ENCODE results near the gene POLR2E.

DNA sequence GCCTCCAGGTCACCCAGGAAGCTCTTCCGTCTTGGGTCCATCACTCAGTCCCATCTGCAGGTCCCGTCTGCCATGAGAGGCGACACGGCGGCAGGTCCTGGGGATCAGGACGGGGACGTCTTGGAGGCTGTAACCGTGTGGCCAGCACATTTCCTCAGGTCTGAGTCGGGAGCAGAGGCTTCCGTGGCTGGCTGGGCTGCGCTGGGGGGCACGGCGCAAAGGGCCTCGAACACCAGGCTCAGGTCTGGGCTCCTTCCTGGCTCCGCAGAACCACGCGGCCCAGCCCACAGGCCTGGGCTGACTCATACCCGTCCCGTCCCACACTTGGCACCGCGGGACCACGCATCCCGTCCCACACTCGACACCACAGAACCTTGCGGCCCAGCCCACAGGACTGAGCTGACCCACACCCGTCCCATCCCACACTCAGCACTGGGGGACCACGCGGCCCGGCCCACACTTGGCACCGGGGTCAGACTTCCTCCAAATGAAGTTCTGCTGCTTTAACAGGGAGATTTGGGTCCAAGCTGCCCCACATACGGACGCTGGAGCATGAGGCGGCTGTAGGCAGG, 48.7 kb upstream of the POLR2E start:
- TF ChIP-seq POLR2AphosphoS5 (IDR thresholded peaks at IDR 0.05; ENCODE audit: low read length), result no peak
- no peak for TF ChIP-seq SMAD1 (IDR thresholded peaks at IDR 0.05; ENCODE audit: low read depth, partially characterized antibody)
- TF ChIP-seq BHLHE40 (IDR thresholded peaks at IDR 0.05; ENCODE audit: borderline replicate concordance in 1 of 2, low read depth in 2 of 2, low read length in 1 of 2), result no peak
- TF ChIP-seq, protein P1, sequence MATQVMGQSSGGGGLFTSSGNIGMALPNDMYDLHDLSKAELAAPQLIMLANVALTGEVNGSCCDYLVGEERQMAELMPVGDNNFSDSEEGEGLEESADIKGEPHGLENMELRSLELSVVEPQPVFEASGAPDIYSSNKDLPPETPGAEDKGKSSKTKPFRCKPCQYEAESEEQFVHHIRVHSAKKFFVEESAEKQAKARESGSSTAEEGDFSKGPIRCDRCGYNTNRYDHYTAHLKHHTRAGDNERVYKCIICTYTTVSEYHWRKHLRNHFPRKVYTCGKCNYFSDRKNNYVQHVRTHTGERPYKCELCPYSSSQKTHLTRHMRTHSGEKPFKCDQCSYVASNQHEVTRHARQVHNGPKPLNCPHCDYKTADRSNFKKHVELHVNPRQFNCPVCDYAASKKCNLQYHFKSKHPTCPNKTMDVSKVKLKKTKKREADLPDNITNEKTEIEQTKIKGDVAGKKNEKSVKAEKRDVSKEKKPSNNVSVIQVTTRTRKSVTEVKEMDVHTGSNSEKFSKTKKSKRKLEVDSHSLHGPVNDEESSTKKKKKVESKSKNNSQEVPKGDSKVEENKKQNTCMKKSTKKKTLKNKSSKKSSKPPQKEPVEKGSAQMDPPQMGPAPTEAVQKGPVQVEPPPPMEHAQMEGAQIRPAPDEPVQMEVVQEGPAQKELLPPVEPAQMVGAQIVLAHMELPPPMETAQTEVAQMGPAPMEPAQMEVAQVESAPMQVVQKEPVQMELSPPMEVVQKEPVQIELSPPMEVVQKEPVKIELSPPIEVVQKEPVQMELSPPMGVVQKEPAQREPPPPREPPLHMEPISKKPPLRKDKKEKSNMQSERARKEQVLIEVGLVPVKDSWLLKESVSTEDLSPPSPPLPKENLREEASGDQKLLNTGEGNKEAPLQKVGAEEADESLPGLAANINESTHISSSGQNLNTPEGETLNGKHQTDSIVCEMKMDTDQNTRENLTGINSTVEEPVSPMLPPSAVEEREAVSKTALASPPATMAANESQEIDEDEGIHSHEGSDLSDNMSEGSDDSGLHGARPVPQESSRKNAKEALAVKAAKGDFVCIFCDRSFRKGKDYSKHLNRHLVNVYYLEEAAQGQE (IDR thresholded peaks at IDR 0.05; ENCODE audit: low read depth, low read length), result no peak

Measured in GM12878 (cell line).